Measurements from ENCODE around the gene CDYL2.
"Not testable (repeated sequence)": the region's sequence is repeated elsewhere in the genome, so short reads cannot be mapped to it uniquely, and the experiment has no call there.

The CDYL2 gene

DNA sequence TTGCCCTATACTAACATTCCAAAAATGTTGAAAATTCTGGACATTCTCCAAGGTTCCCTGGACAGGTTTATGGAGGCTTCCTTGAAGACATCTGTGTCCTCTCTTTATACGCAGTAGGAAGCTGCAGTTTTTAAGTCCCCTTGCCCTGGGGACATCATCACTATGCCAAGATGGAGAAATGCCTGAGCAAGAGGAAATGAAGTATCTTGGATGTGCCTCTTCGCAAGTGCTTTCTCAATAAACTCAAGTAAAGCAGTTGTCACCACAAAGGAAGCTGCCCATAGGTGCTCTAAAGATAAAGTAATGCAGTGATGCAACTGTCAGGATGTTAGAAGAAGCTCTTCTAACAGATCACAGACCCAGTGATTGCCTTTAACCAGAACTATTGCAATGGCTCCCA lies 71.0 kb downstream of the CDYL2 start:
- no peaks in the 10 kb centered on the region for H3K4me1 ChIP-seq (ENCODE audit: control insufficient read depth, insufficient read depth, low read length)
- H3K27me3 ChIP-seq (ENCODE audit: control insufficient read depth, insufficient read depth, low read length), result no peaks in the 10 kb centered on the region
- DNase-seq (ENCODE audit: low read depth, low spot score), result no peak
- WGBS (ENCODE audit: insufficient coverage, insufficient read length), result no CpG with 5 or more reads among the region's 2 CpGs
- no peak overlapping the region for H3K27ac ChIP-seq (ENCODE audit: low read length)
- H3K36me3 ChIP-seq (ENCODE audit: control insufficient read depth, insufficient read depth, low read length), result no peaks in the 10 kb centered on the region
- H3K9me3 ChIP-seq (ENCODE audit: control insufficient read depth, insufficient read depth, low read length), result no peaks in the 10 kb centered on the region; the same call in 1 of the 2 replicates
- H3K4me3 ChIP-seq (ENCODE audit: low read length), result no peak overlapping the region

DNA sequence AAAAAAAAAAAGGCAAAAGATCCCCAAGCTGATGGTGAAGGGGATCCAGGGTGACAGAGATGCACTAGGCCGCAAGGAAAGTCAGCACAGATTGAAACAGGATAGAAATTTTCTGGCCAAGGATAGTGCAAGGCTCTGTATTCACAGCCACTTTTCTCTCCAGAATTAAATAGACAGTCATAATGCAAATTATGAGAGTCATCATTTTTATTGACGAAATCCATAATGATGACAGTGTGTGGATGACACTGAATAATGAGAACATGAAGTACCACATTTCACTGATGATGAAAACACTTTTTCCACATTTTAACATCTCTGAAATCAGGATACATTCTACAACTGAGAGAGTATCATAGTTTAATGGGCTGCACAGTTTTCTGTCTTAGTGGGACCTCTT lies 72.5 kb downstream of the CDYL2 start:
- Histone ChIP-seq H3K4me1 (ENCODE audit: control insufficient read depth, insufficient read depth, low read length) (no peaks in the 10 kb centered on the region), H3K27ac (ENCODE audit: low read length) (no peak overlapping the region), H3K9me3 (ENCODE audit: control insufficient read depth, insufficient read depth, low read length) (no peaks in the 10 kb centered on the region; the same call in 1 of the 2 replicates), H3K27me3 (ENCODE audit: control insufficient read depth, insufficient read depth, low read length) (no peaks in the 10 kb centered on the region), H3K4me3 (ENCODE audit: low read length) (no peak overlapping the region), H3K36me3 (ENCODE audit: control insufficient read depth, insufficient read depth, low read length) (no peaks in the 10 kb centered on the region)
- WGBS (ENCODE audit: insufficient coverage, insufficient read length), result no CpG with 5 or more reads among the region's 2 CpGs
- DNase-seq (ENCODE audit: low read depth, low spot score), result no peak

DNA sequence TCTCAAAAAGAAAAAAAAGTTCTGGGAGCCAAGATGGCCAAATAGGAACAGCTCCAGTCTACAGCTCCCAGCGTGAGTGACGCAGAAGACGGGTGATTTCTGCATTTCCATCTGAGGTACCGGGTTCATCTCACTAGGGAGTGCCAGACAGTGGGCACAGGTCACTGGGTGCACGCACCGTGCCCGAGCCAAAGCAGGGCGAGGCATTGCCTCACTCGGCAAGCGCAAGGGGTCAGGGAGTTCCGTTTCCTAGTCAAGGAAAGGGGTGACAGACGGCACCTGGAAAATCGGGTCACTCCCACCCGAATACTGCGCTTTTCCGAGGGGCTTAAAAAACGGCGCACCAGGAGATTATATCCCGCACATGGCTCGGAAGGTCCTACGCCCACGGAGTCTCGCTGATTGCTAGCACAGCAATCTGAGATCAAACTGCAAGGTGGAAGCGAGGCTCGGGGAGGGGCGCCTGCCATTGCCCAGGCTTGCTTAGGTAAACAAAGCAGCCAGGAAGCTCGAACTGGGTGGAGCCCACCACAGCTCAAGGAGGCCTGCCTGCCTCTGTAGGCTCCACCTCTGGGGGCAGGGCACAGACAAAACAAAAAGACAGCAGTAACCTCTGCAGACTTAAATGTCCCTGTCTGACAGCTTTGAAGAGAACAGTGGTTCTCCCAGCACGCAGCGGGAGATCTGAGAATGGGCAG lies 77.2 kb downstream of the CDYL2 start:
- not testable (repeated sequence) for DNase-seq (ENCODE audit: low read depth, low spot score); H3K4me3 ChIP-seq (ENCODE audit: low read length); H3K27ac ChIP-seq (ENCODE audit: low read length); H3K36me3 ChIP-seq (ENCODE audit: control insufficient read depth, insufficient read depth, low read length); H3K27me3 ChIP-seq (ENCODE audit: control insufficient read depth, insufficient read depth, low read length); H3K4me1 ChIP-seq (ENCODE audit: control insufficient read depth, insufficient read depth, low read length); H3K9me3 ChIP-seq (ENCODE audit: control insufficient read depth, insufficient read depth, low read length)
- no CpG with 5 or more reads among the region's 29 CpGs for WGBS (ENCODE audit: insufficient coverage, insufficient read length)

DNA sequence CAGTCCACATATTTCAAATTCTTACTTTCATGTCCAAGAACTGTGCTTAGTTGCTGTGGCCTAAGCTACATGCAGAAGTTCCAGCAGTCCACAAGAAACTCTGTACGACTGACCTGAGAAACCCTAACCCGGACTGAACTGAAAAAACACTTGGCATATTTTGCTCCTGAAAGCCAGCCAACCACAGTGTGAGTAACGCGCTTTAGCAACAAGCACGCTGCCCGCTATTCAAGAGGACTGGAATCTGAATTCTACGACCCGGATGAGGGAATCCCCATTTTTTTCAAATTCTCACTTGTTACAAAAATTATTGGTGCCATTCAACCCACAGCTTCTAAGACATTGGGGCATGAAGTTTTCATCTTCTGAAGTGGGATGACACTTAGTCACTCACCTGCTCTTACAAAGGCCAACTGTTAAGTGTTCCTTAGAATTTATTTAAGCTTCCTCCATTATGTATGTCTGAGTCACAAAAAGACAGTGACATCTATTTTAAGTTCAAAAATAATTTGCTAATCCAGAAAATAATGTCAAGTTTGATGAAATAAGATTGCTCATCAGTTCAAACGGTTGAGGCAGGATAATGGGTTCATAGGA lies 78.7 kb downstream of the CDYL2 start:
- Histone ChIP-seq H3K9me3 (ENCODE audit: control insufficient read depth, insufficient read depth, low read length) (no peaks in the 10 kb centered on the region; the same call in 1 of the 2 replicates), H3K27me3 (ENCODE audit: control insufficient read depth, insufficient read depth, low read length) (no peaks in the 10 kb centered on the region), H3K4me3 (ENCODE audit: low read length) (no peak overlapping the region), H3K36me3 (ENCODE audit: control insufficient read depth, insufficient read depth, low read length) (no peaks in the 10 kb centered on the region), H3K4me1 (ENCODE audit: control insufficient read depth, insufficient read depth, low read length) (no peaks in the 10 kb centered on the region), H3K27ac (ENCODE audit: low read length) (no peak overlapping the region)
- DNase-seq (ENCODE audit: low read depth, low spot score), result no peak
- no CpG with 5 or more reads among the region's 9 CpGs for WGBS (ENCODE audit: insufficient coverage, insufficient read length)

DNA sequence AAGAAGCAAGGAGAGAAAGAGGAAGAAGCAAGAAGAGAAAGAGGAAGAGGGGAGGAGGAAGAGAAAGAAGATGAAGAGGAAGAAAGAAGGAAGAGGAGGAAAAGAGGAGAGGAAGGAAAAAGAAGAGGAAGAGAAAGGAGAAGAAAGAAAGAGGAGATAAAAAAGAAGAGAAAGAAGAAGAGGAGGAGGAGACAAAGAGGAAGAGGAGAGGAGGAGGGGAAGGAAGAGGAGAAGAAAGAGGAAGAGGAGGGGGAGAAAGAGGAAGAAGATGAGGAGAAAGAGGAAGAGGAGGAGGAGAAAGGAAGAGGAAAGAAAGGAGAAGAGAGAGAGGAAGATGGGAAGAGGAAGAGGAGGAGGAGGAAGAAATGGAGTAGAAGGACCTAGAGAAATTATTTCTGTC lies 80.4 kb downstream of the CDYL2 start:
- no peak for DNase-seq (ENCODE audit: low read depth, low spot score)

DNA sequence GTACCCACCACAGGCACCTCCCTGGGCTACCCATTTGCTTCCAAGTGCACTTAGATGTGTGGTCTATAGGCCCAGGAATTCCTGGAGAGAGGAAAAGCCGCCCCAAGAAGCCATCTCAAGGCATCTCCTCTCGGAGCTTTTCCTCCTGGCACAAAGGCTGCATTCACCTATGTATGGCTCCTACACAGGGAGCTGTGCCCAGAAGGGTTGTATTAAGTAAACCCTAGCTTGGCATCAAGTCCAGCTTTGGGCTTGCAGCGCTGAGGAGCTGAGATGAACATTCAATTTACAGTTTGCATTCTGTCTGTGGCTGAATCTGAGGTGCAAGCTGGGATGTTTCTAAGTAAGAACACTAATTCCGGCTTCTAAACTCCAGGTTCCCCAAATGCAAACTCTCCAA lies 81.3 kb downstream of the CDYL2 start:
- no peaks in the 10 kb centered on the region; the same call in 1 of the 2 replicates for H3K9me3 ChIP-seq (ENCODE audit: control insufficient read depth, insufficient read depth, low read length)
- H3K36me3 ChIP-seq (ENCODE audit: control insufficient read depth, insufficient read depth, low read length), result no peaks in the 10 kb centered on the region
- no peak for DNase-seq (ENCODE audit: low read depth, low spot score)
- no CpG with 5 or more reads among the region's 4 CpGs for WGBS (ENCODE audit: insufficient coverage, insufficient read length)
- H3K4me1 ChIP-seq (ENCODE audit: control insufficient read depth, insufficient read depth, low read length), result no peaks in the 10 kb centered on the region
- H3K27ac ChIP-seq (ENCODE audit: low read length), result no peak overlapping the region
- H3K27me3 ChIP-seq (ENCODE audit: control insufficient read depth, insufficient read depth, low read length), result no peaks in the 10 kb centered on the region
- H3K4me3 ChIP-seq (ENCODE audit: low read length), result no peak overlapping the region

More for the DNA sequence above, 80.4 kb downstream of the CDYL2 start:
- Histone ChIP-seq H3K4me3 (ENCODE audit: low read length) (no peak overlapping the region), H3K4me1 (ENCODE audit: control insufficient read depth, insufficient read depth, low read length) (no peaks in the 10 kb centered on the region), H3K9me3 (ENCODE audit: control insufficient read depth, insufficient read depth, low read length) (no peaks in the 10 kb centered on the region; the same call in 1 of the 2 replicates), H3K27ac (ENCODE audit: low read length) (no peak overlapping the region), H3K27me3 (ENCODE audit: control insufficient read depth, insufficient read depth, low read length) (no peaks in the 10 kb centered on the region), H3K36me3 (ENCODE audit: control insufficient read depth, insufficient read depth, low read length) (no peaks in the 10 kb centered on the region)

DNA sequence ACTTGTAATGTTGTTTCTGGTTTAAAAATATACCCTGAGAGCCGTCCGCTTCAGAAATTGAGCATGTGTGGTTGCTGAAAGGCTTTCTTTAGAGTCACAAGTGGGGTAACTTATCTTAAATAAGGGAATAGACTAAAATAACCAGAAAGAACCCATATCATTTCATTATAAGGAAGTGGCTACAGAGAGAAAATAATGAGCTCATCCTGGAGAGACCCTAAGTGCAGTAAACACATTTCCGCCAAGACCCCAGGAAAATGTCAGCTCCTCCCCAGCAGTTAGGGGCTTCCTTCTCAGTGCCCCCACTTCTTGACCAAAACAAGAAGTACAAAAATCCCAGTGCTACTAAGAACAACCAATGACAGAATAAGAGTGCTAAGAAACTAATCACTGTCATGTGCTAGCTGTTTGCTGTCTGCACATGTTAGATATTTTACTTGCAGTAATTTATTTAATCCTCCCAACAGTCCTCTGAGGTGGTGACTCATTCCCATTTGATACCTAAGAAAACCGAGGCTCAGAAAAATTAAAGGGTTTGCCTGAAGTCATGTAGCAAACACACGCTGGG lies 83.5 kb downstream of the CDYL2 start:
- H3K27ac ChIP-seq (ENCODE audit: low read length), result no peak overlapping the region
- DNase-seq (ENCODE audit: low read depth, low spot score), result no peak
- WGBS (ENCODE audit: insufficient coverage, insufficient read length), result no CpG with 5 or more reads among the region's 5 CpGs

DNA sequence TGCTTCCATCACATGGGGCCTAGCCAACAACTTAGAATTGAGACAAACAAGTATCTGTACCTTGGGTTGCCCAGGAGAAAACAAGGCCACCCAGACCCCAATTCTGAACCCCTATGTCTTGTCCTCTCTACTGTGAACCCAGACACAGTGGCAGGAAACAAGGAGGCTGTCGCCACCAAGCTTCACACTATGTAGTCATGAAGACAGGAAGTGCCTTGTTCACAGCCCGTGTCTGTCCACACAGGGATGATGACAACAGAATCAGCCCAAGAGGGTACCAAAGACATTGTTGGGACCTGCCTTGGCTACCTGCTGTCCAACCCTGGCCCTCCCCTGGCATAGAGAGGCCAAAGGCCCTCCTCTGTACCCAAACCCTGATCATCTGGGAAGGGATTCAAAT lies 84.8 kb downstream of the CDYL2 start:
- H3K36me3 ChIP-seq (ENCODE audit: control insufficient read depth, insufficient read depth, low read length), result no peaks in the 10 kb centered on the region
- no peak overlapping the region for H3K27ac ChIP-seq (ENCODE audit: low read length)
- WGBS (ENCODE audit: insufficient coverage, insufficient read length), result no CpG with 5 or more reads among the region's 2 CpGs
- H3K9me3 ChIP-seq (ENCODE audit: control insufficient read depth, insufficient read depth, low read length), result no peaks in the 10 kb centered on the region
- H3K27me3 ChIP-seq (ENCODE audit: control insufficient read depth, insufficient read depth, low read length), result no peaks in the 10 kb centered on the region
- no peaks in the 10 kb centered on the region for H3K4me1 ChIP-seq (ENCODE audit: control insufficient read depth, insufficient read depth, low read length)
- DNase-seq (ENCODE audit: low read depth, low spot score), result no peak
- no peak overlapping the region for H3K4me3 ChIP-seq (ENCODE audit: low read length)

More for the DNA sequence above, 83.5 kb downstream of the CDYL2 start:
- Histone ChIP-seq H3K36me3 (ENCODE audit: control insufficient read depth, insufficient read depth, low read length) (no peaks in the 10 kb centered on the region), H3K4me1 (ENCODE audit: control insufficient read depth, insufficient read depth, low read length) (no peaks in the 10 kb centered on the region), H3K4me3 (ENCODE audit: low read length) (no peak overlapping the region), H3K27me3 (ENCODE audit: control insufficient read depth, insufficient read depth, low read length) (no peaks in the 10 kb centered on the region), H3K9me3 (ENCODE audit: control insufficient read depth, insufficient read depth, low read length) (no peaks in the 10 kb centered on the region)

DNA sequence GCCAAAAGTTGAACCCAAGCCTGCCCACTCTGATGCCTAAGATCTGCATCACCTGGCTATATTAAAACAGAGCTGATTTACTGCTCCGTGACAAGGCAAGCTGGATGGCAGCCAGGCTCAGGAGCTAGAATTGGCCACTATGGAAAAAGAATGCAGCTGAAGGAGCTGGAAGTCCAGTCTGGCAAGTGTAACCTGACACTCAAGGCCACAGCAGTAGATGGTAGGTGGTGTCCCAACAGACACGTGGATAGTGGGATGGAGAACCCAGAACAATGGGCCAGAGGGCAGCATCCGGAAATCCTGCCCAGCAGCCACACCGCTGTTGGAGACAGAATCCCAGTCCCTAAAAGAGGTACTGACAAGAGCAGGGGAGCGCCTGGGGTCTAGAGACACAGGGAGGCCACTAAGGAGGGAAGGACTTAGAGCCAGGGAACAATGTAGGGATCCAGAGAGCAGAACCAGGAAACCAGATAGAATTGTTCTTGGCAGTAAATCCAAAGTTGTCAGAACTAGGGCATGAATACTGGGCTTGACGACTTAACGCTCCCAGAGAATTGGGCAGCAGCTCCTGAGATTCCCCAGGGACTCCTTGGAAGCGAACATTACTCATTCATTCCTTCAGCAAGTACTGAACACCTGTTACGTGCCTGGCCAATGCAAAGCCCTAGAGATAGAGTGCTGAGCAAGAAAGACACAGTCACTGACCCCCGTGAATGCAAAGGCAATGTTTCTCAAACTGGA lies 85.7 kb downstream of the CDYL2 start:
- H3K4me1 ChIP-seq (ENCODE audit: control insufficient read depth, insufficient read depth, low read length), result no peaks in the 10 kb centered on the region
- H3K27ac ChIP-seq (ENCODE audit: low read length), result no peak overlapping the region
- WGBS (ENCODE audit: insufficient coverage, insufficient read length), result no CpG with 5 or more reads among the region's 10 CpGs
- no peaks in the 10 kb centered on the region for H3K36me3 ChIP-seq (ENCODE audit: control insufficient read depth, insufficient read depth, low read length)
- no peak for DNase-seq (ENCODE audit: low read depth, low spot score)
- no peaks in the 10 kb centered on the region for H3K27me3 ChIP-seq (ENCODE audit: control insufficient read depth, insufficient read depth, low read length)
- no peak overlapping the region for H3K4me3 ChIP-seq (ENCODE audit: low read length)
- H3K9me3 ChIP-seq (ENCODE audit: control insufficient read depth, insufficient read depth, low read length), result no peaks in the 10 kb centered on the region

DNA sequence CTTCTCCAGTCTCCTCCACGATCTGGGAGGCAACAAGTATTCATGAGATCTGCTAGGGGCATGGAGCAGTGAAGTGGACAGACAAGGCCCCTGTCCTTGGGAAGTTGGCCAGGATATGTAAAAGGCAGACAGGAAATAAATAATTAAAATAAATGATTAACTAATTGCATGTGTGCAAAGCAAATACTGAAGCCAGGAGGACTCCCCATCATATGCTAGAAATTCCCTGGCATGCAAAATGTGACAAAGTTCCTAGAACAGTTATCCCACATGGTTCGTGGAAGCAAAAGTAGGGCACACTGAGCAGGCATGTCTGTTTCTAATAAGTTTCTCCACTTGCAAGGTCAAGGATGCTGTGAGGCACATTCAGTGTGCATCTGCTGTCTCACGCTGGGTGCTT lies 86.8 kb downstream of the CDYL2 start:
- Histone ChIP-seq H3K9me3 (ENCODE audit: control insufficient read depth, insufficient read depth, low read length) (no peaks in the 10 kb centered on the region; the same call in 1 of the 2 replicates), H3K36me3 (ENCODE audit: control insufficient read depth, insufficient read depth, low read length) (no peaks in the 10 kb centered on the region), H3K27me3 (ENCODE audit: control insufficient read depth, insufficient read depth, low read length) (no peaks in the 10 kb centered on the region), H3K4me1 (ENCODE audit: control insufficient read depth, insufficient read depth, low read length) (no peaks in the 10 kb centered on the region), H3K4me3 (ENCODE audit: low read length) (no peak overlapping the region), H3K27ac (ENCODE audit: low read length) (no peak overlapping the region)
- no peak for DNase-seq (ENCODE audit: low read depth, low spot score)
- no CpG with 5 or more reads among the region's 3 CpGs for WGBS (ENCODE audit: insufficient coverage, insufficient read length)
